ENCODE data around the gene DENND4A.

The DENND4A gene

GRCh38 chr15:65792138-65792987, at the start of gene DENND4A:
Gene DENND4A, minus strand, starts transcription at chr15:65792293. Its CDS starts 35,843 bp downstream, at chr15:65756450.
- peak; percentile 96 to 98 for DNase-seq (ENCODE audit: low read depth in 2 of 2)

DNA sequence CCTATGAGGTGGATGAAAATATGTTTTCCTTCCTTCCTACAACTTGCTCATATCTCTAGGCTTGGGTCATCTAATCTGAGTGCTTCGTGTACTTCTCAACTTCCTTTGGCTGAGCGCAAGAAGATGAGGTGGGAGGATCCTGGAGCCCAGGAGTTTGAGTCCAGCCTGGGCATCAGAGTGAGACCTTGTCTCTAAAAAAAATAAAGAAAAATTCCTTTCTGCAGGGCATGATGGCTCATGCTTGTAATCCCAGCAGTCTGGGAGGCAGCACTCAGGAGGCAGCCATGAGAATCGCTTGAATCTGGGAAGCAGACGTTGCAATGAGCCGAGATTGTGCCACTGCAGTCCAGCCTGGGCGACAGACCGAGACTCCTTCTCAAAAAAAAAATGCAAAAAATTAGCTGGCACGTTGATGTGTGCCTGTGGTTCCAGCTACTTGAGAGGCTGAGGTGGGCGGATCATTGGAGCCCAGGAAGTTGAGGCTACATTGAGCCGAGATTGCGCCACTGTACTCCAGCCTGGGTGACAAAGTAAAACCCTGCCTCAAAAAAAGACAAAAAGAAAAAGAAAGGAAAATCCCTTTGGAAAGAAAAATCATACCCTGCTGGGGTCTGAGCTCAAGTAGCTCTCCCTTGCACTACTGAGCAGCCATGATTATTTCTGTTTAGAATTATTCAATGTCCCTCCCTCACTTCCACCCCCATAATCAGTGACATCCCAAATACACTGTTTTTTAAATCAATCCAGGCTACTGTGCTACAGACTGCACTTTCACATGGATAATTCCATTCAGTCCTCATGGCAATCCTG, 49.2 kb upstream of the DENND4A start:
- DNase-seq (ENCODE audit: low read depth in 2 of 2) = no peak

GRCh38 chr15:65839985-65840384, 47.9 kb upstream of the DENND4A start:
- DNase-seq (ENCODE audit: low read depth in 2 of 2) = no peak

DNA sequence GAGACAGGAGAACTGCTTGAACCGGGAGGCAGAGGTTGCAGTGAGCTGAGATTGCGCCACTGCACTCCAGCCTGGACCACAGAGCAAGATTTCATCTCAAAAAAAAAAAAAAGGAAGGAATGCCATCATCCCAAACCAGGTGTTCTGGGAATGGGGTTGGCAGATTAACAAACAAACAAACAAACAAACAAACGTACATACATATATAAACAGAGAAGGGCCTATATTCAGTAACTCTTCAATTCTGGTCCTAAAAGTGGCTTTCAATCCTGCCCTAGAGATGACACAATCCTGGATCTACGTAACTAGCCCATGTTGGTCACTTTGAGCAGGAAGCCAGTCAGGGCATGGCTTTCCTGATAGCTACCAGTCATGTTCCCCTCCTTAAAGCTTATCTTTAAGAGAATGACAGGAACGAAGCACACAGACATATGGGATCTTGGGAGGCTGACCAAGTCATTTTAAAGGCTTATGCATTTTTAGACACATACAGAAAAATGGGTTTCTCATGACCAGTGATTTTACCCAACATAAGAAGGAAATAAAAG, 47.3 kb upstream of the DENND4A start:
- DNase-seq (ENCODE audit: low read depth in 2 of 2) = no peak

GRCh38 chr15:65837301-65838294, 45.5 kb upstream of the DENND4A start:
- no peak for DNase-seq (ENCODE audit: low read depth in 2 of 2)

DNA sequence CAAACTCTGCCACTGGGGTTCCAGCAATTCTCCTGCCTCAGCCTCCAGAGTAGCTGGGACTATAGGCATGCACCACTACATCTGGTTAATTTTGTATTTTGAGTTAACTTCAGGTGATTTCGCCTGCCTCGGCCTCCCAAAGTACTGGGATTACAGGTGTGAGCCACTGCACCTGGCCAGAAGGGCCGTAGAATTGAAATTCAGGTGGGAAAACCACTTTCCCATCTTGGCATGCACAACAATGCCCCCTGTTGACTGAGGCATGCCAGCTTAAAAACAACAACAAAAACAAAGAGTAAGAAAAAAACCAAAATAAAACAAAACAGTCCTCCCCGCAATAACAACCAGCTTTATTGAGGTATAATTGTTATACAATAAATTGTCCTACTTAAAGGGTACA, 44.6 kb upstream of the DENND4A start:
- DNase-seq (ENCODE audit: low read depth in 2 of 2) = no peak

DNA sequence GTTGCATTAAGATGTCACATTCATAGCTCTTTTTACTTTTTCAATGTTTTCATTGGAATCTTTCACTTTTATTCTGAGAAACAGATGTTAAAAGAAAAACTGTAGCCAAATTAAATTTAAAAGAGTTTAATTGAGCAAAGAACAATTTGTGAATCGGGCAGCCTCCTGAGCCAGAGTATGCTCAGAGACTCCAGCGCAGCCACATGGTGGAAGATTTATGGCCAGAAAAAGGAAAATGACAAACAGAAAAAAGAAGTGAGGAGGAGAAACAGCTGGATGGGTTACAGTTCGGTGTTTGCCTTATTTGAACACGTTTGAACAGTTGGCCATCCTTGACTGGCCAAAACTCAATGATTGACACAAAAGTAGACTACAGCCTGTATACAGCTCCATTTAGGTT, 43.4 kb upstream of the DENND4A start:
- DNase-seq (ENCODE audit: low read depth in 2 of 2) = no peak

DNA sequence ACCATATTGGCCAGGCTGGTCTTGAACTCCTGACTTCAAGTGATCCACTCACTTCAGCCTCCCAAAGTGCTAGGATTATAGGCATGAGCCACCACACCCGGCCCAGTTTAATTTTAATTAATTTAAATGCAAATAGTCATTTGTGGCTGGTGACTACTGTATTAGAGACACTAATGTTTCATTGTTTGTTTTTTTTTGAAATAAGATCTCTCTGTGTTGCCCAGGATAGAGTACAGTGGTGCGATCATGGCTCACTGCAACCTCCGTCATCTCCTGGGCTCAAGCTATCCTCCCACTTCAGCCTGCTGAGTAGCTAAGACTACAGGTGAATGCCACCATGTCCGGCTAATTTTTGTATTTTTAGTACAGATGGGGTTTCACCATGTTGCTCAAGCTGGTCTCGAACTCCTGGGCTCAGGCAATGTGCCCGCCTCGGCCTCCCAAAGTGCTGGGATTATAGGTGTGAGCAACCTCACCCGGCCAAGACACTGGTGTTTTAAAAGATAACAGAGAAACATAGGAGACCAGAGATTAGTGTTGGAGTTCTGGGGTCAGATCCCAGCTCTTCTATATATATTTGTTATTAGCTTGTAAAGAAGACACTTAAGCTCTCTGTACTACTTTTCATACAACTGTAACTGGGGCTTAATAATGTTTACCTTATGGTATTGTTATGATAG, 42.6 kb upstream of the DENND4A start:
- no peak for DNase-seq (ENCODE audit: low read depth in 2 of 2)

- DNase-seq (ENCODE audit: low read depth in 2 of 2) = no peak
These were observed 41.6 kb upstream of the DENND4A start for GRCh38 chr15:65833501-65834205.

DNA sequence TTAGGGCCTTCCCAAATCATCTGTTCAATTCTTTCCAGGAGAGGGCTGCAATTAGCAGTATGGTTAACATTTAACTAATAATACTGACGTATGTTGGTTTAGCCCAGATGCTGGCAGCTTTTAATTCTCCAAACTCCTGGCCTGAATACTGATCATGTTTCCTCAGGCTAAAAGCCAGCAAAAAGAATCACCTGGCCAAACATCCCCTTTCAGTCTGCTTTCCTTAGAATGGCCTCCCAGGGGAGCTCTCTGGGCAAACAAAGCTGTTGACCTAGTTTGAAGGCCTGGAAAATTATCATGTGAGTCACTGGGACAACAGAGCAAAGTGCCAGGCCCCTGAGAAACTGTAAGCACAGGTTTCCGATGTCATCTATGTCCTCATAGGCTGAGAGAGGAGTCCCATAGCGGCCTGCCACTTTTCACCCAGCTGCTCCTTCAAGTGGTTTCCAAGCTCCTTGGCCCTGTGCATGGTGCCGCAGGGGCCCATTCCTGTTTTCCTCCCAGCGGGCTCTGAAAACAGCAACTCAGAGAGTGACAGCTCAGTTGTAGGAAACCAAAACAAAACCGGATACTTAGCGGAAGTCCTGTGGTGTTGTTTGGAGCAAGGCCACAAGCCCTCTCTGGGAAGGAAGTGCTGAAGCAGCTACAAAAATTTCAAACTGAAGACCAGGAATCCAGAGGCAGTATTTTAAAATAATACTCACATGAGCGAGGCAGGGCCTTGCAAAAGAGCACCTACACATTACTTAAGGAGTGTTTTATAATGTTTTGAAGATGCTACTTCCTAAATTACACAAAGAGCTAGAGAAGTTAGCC, 40.7 kb upstream of the DENND4A start:
- DNase-seq (ENCODE audit: low read depth in 2 of 2) = peak; percentile 26 to 32

- no peak for DNase-seq (ENCODE audit: low read depth in 2 of 2)
These were observed 37.2 kb upstream of the DENND4A start for GRCh38 chr15:65829130-65829764.

DNA sequence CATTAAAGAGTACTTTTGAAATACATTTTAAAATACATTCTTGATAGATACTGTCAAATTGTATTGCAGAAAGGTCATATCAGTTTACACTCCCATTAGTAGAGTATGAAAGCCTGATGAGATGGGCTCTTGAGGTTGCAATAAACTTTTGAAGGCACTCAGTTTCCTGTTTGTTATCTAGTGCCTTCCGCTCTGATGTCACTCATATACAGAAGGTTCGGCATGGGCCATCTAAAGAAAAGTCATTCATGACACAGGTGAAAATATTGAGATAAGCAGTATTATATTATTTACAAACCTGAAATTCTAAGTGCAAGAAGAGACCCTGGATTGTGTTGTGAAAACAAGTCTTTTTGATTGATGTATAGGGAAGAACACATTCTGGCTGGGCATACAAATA, 36.5 kb upstream of the DENND4A start:
- no peak for DNase-seq (ENCODE audit: low read depth in 2 of 2)

DNA sequence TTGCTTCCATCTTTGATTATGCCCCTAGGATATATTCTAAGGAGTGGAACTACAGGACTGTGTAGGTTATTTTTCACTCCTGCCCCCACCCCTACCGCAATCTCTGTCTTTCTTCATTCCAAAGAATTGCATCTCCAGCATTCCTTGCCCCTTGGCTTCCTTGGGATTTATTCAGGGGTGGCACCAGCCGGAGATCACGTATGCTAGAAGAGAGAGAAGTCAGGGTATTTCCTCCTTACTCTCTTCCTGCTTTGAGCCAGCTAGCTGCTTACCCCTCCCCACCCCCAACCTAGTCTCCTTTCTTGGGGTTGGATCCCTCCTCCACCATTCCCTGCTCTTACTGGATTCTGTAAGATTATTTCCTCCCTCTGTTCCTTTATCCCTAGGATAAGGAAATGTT, 35.0 kb upstream of the DENND4A start:
- no peak for DNase-seq (ENCODE audit: low read depth in 2 of 2)

GRCh38 chr15:65824941-65825544, 33.0 kb upstream of the DENND4A start:
- DNase-seq (ENCODE audit: low read depth in 2 of 2) = no peak

DNA sequence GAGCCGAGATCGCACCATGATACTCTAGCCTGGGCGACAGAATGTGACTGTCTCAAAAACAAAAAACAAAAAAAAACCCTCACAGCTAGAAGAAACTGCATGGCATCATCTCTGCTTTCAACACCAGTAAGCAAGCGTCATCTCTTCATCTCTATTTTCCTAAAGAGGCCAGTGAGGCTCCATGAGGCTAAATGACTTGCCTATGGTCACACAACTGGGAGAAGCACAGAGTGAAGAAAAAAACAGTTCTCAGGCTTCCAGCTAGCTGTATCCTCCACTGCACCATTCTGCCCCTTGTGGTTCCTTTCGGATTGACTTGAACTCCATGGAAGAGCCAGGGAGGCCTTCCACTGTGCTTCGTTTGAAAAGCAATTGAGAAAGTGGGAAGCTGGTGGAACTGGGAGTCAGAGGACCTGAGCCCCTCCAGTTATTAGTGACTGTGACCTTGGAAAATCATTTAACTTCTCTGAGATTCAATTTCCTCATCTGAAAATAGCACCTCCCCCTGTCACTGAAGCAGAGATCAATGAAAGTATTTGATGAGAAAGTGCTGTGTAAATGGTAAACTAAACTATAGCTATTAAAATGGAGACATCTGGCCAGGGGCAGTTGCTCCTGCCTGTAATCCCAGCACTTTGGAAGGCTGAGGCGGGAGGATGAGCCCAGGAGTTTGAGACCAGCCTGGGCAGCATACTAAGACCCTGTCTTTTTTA, 32.1 kb upstream of the DENND4A start:
- DNase-seq (ENCODE audit: low read depth in 2 of 2) = no peak

DNA sequence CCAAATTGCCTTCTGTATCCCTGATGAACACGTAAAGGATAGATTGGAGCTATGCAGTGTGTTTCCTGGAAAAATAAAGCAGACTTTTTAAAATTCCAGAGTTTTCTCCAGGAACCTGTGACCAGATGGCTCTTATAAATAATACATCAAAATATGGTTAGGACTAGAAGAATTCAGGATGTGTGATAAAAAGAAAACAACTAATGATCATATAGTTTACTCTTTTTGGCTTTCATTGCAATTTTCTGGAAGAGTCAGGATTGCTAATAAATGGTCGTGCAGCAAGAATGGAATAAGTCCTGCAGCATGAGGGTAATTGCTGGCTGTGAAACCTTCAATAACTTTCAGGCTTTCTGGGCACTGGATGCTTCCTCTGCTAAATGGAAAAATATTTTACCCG, 30.2 kb upstream of the DENND4A start:
- DNase-seq (ENCODE audit: low read depth in 2 of 2) = no peak

DNA sequence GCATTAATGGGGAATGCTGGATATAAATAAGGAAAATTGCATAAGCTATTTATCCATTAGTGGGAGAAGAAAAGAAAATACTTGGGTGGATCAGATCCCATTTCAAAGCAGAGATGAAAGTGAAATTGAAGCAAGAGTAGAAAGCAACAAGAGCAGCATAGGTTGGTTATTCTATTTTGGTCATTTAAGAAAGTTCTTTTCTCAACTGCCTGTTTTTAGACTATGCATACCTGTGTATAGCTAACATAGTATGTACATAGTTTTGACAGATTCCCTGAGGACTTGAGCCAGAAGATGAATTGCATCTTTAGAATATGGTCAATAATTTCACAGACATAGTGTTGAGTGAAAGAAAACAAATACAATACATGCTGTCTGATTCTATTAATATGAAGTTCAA, 29.0 kb upstream of the DENND4A start:
- DNase-seq (ENCODE audit: low read depth in 2 of 2) = no peak

GRCh38 chr15:65819563-65819960, 27.5 kb upstream of the DENND4A start:
- DNase-seq (ENCODE audit: low read depth in 2 of 2) = no peak
